C4-2B (cell line): Measurements from ENCODE around the gene MRPL14.

ENCODE experiments used
- CTCF ChIP-seq: fragments of 450-650 bp; conservative IDR thresholded peaks from 2 replicates; pipeline ENCODE4 v1.5.1; 2017; ENCODE audit warnings: mild to moderate bottlenecking
- ZFX ChIP-seq: fragments of 450-650 bp; IDR thresholded peaks from 2 replicates; pipeline ENCODE4 v1.6.1; 2017

DNA sequence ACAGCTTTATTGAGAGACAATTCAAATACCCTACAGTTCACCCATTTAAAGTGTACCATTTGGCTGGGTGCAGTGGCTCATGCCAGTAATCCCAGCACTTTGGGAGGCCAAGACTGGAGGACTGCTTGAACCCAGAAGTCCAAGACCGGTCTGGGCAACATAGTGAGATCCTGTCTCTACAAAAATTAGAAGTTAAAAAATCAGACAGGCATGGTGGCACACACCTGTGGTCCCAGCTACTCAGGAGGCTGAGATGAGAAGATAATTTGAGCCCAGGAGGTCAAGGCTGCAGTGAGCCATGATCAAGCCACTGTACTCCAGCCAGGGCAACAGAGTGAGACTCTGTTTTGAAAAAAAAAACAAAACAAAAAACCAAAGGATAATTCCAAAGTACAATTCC, 40.3 kb upstream of the MRPL14 start:
- TF ChIP-seq CTCF (no peak), ZFX (no peak)
